Subcutaneous abdominal adipose tissue (tissue), 5 donors: ENCODE measurements around the gene RHOV.

Experiments
- H3K27ac ChIP-seq: one replicate; pipeline ENCODE4 v1.7.0; 2013; ENCODE audit warnings: low read depth, mild to moderate bottlenecking, inconsistent platforms, low read length, moderate library complexity
- H3K27me3 ChIP-seq, 5 donors: one replicate each; pipeline ENCODE4 v1.7.0; 2013; ENCODE audit warnings: low read length in 5 of 5, inconsistent platforms in 1 of 5; ENCODE audit not compliant: control insufficient read depth in 5 of 5, insufficient read depth in 4 of 5
- H3K36me3 ChIP-seq, 5 donors: one replicate each; pipeline ENCODE4 v1.7.0; 2013; ENCODE audit warnings: low read length in 5 of 5; ENCODE audit not compliant: control insufficient read depth in 5 of 5, insufficient read depth in 5 of 5
- H3K4me1 ChIP-seq, 5 donors: one replicate each; pipeline ENCODE4 v1.7.0; 2013; ENCODE audit warnings: low read length in 5 of 5, mild to moderate bottlenecking in 3 of 5, moderate library complexity in 1 of 5; ENCODE audit not compliant: control insufficient read depth in 5 of 5, insufficient read depth in 5 of 5
- H3K4me3 ChIP-seq, 5 donors: one replicate each; pipeline ENCODE4 v1.7.0; 2013; ENCODE audit warnings: low read length in 5 of 5, low read depth in 1 of 5
- H3K9ac ChIP-seq, 5 donors: one replicate each; pipeline ENCODE4 v1.7.0; 2013; ENCODE audit warnings: low read length in 5 of 5, mild to moderate bottlenecking in 4 of 5, moderate library complexity in 3 of 5
- H3K9me3 ChIP-seq, 5 donors: one replicate each; pipeline ENCODE4 v1.7.0; 2013; ENCODE audit warnings: low read length in 5 of 5; ENCODE audit not compliant: control insufficient read depth in 5 of 5
- donor health status: healthy.
- donor health status: healthy.
- donor health status: healthy.
- donor health status: healthy.
- donor health status: healthy.

RHOV gene

GRCh38 chr15:40831861-40832260, 42.2 kb downstream of the RHOV start:
- H3K27me3 ChIP-seq = peaks cover 0 to 6% (median 0%) of the 10 kb centered on the region in 5 donors
- H3K9ac ChIP-seq = no peak overlapping the region
- no peaks in the 10 kb centered on the region for H3K36me3 ChIP-seq
- H3K4me1 ChIP-seq = no peaks in the 10 kb centered on the region
- no peaks in the 10 kb centered on the region for H3K9me3 ChIP-seq
- no peak overlapping the region for H3K4me3 ChIP-seq
- H3K27ac ChIP-seq = no peak overlapping the region

- H3K9ac ChIP-seq = no peak overlapping the region
- H3K9me3 ChIP-seq = no peaks in the 10 kb centered on the region
- no peaks in the 10 kb centered on the region for H3K4me1 ChIP-seq
- no peaks in the 10 kb centered on the region for H3K36me3 ChIP-seq
- no peak overlapping the region for H3K4me3 ChIP-seq
- H3K27ac ChIP-seq = no peak overlapping the region
- peaks cover 0 to 6% (median 0%) of the 10 kb centered on the region in 5 donors for H3K27me3 ChIP-seq
These were observed 43.1 kb downstream of the RHOV start for GRCh38 chr15:40830884-40831283.

- Histone ChIP-seq H3K9me3 (no peaks in the 10 kb centered on the region), H3K27me3 (peaks cover 0 to 6% (median 0%) of the 10 kb centered on the region in 5 donors), H3K27ac (no peak overlapping the region), H3K4me3 (no peak overlapping the region), H3K36me3 (no peaks in the 10 kb centered on the region), H3K9ac (no peak overlapping the region), H3K4me1 (no peaks in the 10 kb centered on the region)
These were observed 44.9 kb downstream of the RHOV start for GRCh38 chr15:40829115-40829514.

- Histone ChIP-seq H3K4me1 (no peaks in the 10 kb centered on the region), H3K9ac (no peak within 1 kb of the TSS), H3K27ac (no peak within 1 kb of the TSS), H3K9me3 (no peaks in the 10 kb centered on the region), H3K36me3 (no peaks in the 10 kb centered on the region), H3K27me3 (peaks cover 0 to 6% (median 0%) of the 10 kb centered on the region in 5 donors), H3K4me3 (no peak within 1 kb of the TSS)
These were observed 45.5 kb downstream of the RHOV start, which contains the start of gene PPP1R14D for GRCh38 chr15:40828447-40829036. Gene PPP1R14D (minus strand): TSS chr15:40828708. CDS start chr15:40828641, 67 bp downstream.

GRCh38 chr15:40826423-40827075, 47.5 kb downstream of the RHOV start:
- Histone ChIP-seq H3K4me1 (no peaks in the 10 kb centered on the region), H3K36me3 (no peaks in the 10 kb centered on the region), H3K9me3 (no peaks in the 10 kb centered on the region), H3K27me3 (peaks cover 0 to 6% (median 0%) of the 10 kb centered on the region in 5 donors), H3K27ac (no peak overlapping the region), H3K9ac (no peak overlapping the region), H3K4me3 (no peak overlapping the region)

GRCh38 chr15:40825661-40826422, 48.2 kb downstream of the RHOV start:
- no peaks in the 10 kb centered on the region for H3K9me3 ChIP-seq
- no peak overlapping the region for H3K9ac ChIP-seq
- H3K36me3 ChIP-seq = no peaks in the 10 kb centered on the region
- no peak overlapping the region for H3K4me3 ChIP-seq
- no peak overlapping the region for H3K27ac ChIP-seq
- H3K4me1 ChIP-seq = no peaks in the 10 kb centered on the region
- H3K27me3 ChIP-seq = peaks cover 0 to 6% (median 0%) of the 10 kb centered on the region in 5 donors

DNA sequence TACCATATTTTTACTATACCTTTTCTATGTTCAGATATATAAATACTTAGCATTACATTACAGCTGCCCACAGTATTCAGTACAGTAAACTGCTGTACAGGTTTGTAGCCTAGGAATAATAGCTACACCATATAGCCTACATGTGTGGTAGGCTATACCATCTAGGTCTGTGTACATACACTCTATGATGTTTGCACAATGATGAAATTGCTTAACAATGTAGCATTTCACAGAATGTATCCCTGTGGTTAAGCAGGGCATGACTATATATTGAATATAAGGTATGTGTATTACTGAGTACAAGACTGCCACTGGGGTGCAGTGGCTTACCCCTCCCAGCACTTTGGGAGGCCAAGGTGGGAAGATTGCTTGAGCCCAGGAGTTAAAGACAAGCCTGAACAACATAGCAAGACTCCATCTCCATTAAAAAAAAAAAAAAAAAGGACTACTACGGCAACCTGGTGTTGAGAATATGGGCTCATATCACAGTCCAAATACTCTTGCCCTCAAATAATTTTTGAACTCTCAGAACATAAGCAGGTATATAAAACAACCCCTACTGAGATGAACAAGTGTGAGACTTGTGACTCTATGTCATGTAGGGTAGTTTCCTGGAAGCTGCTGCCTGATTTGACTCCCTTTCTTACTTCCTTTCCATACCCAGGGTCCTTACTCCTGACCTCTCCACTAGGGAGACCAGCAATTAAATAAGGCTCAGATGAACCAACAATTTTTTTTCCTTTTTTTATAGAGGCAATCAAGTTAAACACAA, 50.3 kb downstream of the RHOV start:
- no peaks in the 10 kb centered on the region for H3K9me3 ChIP-seq
- H3K27ac ChIP-seq = no peak overlapping the region
- H3K9ac ChIP-seq = no peak overlapping the region

More for the DNA sequence above, 50.3 kb downstream of the RHOV start:
- Histone ChIP-seq H3K4me3 (no peak overlapping the region), H3K4me1 (no peaks in the 10 kb centered on the region), H3K27me3 (peaks cover 0 to 6% (median 0%) of the 10 kb centered on the region in 5 donors), H3K36me3 (no peaks in the 10 kb centered on the region)
